HG03135 (cell line): ENCODE data around the gene RND2.
"Not testable (repeated sequence)": the region's sequence is repeated elsewhere in the genome, so short reads cannot be mapped to it uniquely, and the experiment has no call there.

ENCODE experiments used
- ATAC-seq: cut with Tn5 transposase; IDR thresholded peaks from one replicate; pipeline ENCODE4 v1.9.1; 2021; ENCODE audit warnings: mild to moderate bottlenecking, moderate library complexity; ENCODE audit not compliant: unreplicated experiment

RND2 gene

GRCh38 chr17:43025766-43026537 lies 921 bp downstream of the RND2 start:
- ATAC-seq: no peak

GRCh38 chr17:43026595-43026994 lies 1.6 kb downstream of the RND2 start:
- ATAC-seq: no peak

DNA sequence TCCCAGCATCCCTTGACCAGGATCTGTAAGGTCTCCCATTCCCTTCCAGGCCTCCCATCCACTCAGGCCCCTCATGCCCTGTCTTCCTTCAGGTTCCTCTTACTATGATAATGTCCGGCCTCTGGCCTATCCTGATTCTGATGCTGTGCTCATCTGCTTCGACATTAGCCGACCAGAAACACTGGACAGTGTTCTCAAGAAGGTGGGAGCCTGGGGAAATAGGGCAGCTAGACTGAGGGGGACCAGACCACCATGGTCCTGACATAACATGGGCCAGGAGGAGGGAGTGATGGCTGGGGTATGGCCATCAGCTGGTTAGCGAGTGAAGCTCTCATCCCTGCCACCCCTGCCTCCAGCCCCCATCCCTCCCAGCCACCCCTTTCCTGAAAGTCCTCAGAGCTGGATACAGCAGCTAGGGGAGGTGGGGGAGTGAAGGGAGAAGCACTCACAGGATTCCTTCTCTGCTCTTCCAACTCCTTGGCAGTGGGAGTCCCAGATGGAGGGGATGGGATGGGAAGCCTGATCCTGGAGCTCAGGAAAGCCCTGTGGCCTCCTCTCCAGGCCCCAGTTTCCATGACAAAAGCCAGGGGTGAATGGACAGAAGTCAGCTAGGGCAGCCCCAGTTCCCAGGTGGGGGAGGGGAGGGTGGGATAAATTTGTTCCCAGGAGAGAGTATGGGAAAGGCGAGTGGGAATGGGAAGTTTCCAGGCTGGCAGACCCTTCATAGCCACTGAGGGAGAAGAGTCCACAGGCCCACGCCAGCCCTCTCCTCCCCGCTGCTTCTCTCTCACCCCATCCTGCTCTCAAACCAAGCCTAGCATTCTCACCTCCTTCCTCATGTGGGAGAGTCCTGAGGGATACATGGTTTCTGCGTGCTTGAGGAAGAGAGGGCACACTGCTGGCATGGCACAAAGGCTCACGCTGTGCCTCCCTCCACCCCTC lies 2.3 kb downstream of the RND2 start:
- no peak for ATAC-seq

DNA sequence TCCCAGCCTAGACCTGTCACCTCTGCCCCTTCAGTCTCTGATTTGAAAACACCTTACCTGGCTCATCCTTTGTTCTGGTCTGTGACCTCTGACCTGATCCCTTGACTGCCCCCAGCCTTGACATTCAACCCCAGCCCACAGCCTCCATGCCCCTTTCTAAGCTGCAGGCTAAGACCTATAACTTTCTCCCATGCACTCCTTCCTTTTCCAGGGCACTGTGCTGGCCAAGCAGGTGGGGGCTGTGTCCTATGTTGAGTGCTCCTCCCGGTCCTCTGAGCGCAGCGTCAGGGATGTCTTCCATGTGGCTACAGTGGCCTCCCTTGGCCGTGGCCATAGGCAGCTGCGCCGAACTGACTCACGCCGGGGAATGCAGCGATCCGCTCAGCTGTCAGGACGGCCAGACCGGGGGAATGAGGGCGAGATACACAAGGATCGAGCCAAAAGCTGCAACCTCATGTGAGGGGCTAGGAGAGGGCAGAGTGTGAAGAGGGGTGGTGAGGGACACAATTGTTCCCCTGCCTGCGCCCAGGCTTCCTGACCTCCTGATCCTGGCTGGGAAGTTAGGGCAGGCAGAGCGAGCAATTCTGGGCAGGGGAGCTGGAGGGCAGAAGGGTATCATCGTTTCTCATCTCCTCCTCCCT lies 3.3 kb downstream of the RND2 start:
- no peak for ATAC-seq

DNA sequence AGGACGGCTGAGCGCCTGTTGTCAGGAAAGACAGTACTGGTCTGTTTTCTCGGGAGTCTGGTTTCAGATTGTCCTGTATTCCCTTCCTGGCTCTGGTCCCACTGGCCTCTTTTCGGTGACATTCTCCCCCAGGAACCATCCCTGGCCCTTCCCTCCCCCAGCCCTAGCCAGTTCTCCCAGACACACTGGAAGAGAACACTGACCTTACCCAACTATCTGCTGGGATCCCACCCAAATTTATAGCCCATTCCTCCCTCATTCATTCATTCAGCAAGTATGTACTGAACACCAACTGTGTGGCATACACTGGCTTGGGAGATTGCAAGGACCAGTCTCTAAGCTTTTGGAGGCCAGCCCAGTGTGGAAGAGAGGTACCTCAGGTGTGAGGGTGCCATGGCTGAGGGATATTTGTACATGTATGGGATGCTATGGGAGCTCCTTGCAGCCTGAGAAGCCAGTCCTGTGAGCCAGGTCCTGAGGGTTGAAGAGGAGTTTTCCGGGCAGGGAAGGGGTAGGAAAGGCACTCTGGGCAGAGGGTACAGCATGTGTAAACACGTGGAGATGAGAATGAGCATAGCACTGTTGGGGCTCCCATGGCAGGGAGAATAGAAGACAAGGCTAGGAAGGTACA lies 5.2 kb downstream of the RND2 start:
- no peak for ATAC-seq

GRCh38 chr17:43031666-43032065 lies 6.6 kb downstream of the RND2 start:
- ATAC-seq: no peak

GRCh38 chr17:43033948-43034881 lies 9.2 kb downstream of the RND2 start:
- ATAC-seq: no peak

- ATAC-seq: no peak
These were observed 9.9 kb downstream of the RND2 start for GRCh38 chr17:43034894-43035293.

DNA sequence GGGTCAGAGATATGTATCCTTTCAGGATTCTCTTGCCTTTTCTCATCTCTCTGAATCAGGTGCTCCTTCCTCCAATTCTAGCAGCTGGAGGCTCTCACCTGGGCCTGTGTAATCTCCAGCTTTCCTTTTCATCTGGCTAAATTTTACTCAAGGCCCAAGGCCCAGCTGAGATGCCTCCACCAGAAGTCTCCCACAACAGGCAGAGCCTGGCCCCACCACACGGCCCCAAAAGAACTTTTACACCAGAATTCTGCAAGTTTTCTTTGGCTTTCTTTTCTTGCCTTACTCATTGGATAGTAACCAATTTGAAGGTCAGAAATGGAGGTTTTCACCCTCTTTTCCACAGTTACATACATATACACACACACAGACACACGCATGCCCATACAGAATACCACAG lies 14.6 kb downstream of the RND2 start:
- ATAC-seq: no peak

GRCh38 chr17:43040655-43041054 lies 15.6 kb downstream of the RND2 start:
- no peak for ATAC-seq

GRCh38 chr17:43042025-43042628 lies 17.1 kb downstream of the RND2 start:
- no peak for ATAC-seq

DNA sequence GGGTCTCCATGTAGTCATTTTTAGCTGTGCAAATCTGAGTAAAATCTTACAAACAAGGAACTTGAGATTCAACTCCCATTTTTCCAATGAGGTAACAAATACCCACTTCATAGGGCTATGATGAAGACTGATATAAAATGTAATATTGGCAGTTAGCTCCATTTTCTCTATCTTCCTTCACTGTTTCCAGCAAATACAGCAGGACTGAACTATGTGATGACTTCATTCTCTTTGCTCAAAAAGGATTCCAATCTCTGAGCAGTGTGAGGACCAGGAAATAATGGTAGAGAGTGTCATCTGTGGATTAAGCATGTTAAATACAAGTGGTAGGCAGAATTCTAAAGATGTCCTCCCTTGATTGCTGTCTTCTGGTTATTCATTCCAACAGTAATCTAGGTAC lies 18.3 kb downstream of the RND2 start:
- no peak for ATAC-seq

DNA sequence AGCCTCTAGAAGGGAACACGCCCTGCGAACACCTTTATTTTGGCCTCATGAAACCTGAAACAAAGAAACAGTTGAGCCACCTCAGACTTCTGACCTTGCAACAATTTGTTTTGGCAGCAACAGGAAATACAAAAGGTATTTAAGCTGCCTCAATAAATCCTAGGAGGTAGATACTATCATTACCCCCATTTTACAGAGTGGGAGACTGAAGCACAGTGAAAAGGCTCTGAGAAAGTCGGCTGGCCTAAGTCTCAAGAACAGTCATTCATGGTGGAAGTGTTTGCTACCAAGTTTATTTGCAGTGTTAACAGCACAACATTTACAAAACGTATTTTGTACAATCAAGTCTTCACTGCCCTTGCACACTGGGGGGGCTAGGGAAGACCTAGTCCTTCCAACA lies 19.0 kb downstream of the RND2 start:
- no peak for ATAC-seq

- no peak for ATAC-seq
These were observed 26.9 kb downstream of the RND2 start for GRCh38 chr17:43051969-43052368.

DNA sequence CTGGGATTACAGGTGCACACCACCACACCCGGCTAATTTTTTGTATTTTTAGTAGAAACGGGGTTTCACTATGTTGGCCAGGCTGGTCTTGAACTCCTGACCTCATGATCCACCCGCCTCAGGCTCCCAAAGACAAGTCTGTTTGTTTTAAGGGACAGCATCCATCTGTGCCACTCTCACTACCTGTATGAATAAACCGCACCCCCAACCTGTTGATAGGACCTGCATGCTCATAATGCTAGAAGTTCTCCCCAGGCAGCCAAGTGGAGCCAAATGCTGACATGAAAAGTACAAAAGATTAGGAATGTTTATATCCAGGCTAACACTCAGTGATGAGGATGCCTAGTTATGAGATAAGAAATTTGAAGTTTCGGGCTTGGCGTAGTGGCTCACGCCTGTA lies 28.0 kb downstream of the RND2 start:
- not testable (repeated sequence) for ATAC-seq

GRCh38 chr17:43056051-43056450 lies 31.0 kb downstream of the RND2 start:
- ATAC-seq: no peak

DNA sequence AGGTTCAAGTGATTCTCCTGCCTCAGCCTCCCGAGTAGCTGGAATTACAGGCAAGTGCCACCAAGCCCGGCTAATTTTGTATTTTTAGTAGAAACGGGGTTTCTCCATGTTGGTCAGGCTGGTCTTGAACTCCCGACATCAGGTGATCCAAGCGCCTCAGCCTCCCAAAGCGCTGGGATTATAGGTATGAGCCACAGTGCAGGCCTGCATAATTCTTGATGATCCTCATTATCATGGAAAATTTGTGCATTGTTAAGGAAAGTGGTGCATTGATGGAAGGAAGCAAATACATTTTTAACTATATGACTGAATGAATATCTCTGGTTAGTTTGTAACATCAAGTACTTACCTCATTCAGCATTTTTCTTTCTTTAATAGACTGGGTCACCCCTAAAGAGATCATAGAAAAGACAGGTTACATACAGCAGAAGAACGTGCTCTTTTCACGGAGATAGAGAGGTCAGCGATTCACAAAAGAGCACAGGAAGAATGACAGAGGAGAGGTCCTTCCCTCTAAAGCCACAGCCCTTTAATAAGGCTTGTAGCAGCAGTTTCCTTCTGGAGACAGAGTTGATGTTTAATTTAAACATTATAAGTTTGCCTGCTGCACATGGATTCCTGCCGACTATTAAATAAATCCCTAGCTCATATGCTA lies 38.1 kb downstream of the RND2 start:
- no peak for ATAC-seq

GRCh38 chr17:43068570-43069367 lies 43.7 kb downstream of the RND2 start:
- ATAC-seq: no peak
